OCI-LY7 (cell line): ENCODE results near the gene LRP1B. TPM values are rescaled to one million over a fixed set of nuclear protein-coding genes. Genes with fewer than 3 reads are reported as not detected.

Source experiments
- BruUV-seq: library from RNA; stranded (reverse); fragments of 400-500 nt; replicated peaks from 2 replicates; lab custom pipeline; 2021; lab: Mats Ljungman, UMichigan
- CTCF ChIA-PET: fragments of 300-600 bp; sonication (Branson Sonifier 250); formaldehyde crosslinking; loops from one replicate; lab custom pipeline; 2022; ENCODE audit warnings: antibody characterized with exemption; ENCODE audit not compliant: unreplicated experiment; lab: Charles Lee
- POLR2A ChIA-PET: fragments of 300-600 bp; sonication (Branson Sonifier 250); formaldehyde crosslinking; loops from one replicate; lab custom pipeline; 2022; ENCODE audit warnings: antibody characterized with exemption; lab: Charles Lee
- DNase-seq: peaks from one replicate; pipeline ENCODE4 v3.0.0-alpha.2; 2015; ENCODE audit warnings: low spot score
- H2AFZ ChIP-seq: fragments of 200-600 bp; sonication (generic), shearing (Covaris generic); 2 replicates; pipeline ENCODE4 v1.6.1; 2014; ENCODE audit warnings: mild to moderate bottlenecking, antibody characterized with exemption, low read length, moderate library complexity
- H3K27ac ChIP-seq: fragments of 200-600 bp; sonication (generic); 2 replicates; pipeline ENCODE4 v1.5.1; 2014; ENCODE audit warnings: mixed run types, low read depth, mild to moderate bottlenecking, moderate library complexity, low read length, inconsistent platforms; ENCODE audit not compliant: poor library complexity, severe bottlenecking
- H3K36me3 ChIP-seq: fragments of 200-600 bp; sonication (generic); 2 replicates; pipeline ENCODE4 v1.6.1; 2014; ENCODE audit warnings: mild to moderate bottlenecking, antibody characterized with exemption, low read length, moderate library complexity, mixed read lengths; ENCODE audit not compliant: insufficient read depth
- H3K4me1 ChIP-seq: fragments of 200-600 bp; sonication (generic); 2 replicates; pipeline ENCODE4 v1.5.1; 2014; ENCODE audit warnings: mild to moderate bottlenecking, low read length; ENCODE audit not compliant: insufficient read depth, poor library complexity, severe bottlenecking
- H3K4me2 ChIP-seq: fragments of 200-600 bp; sonication (generic); 2 replicates; pipeline ENCODE4 v1.6.1; 2014; ENCODE audit warnings: mild to moderate bottlenecking, low read length
- H3K4me3 ChIP-seq: fragments of 200-600 bp; sonication (generic); 2 replicates; pipeline ENCODE4 v1.5.1; 2014; ENCODE audit warnings: mild to moderate bottlenecking, low read depth, low read length; ENCODE audit not compliant: poor library complexity, severe bottlenecking
- H3K79me2 ChIP-seq: fragments of 200-600 bp; sonication (generic); 2 replicates; pipeline ENCODE4 v1.6.1; 2016; ENCODE audit warnings: low read depth, mild to moderate bottlenecking, low read length, moderate library complexity, mixed read lengths; ENCODE audit not compliant: insufficient read depth
- H3K9me2 ChIP-seq: fragments of 200-600 bp; sonication (generic); 2 replicates; pipeline ENCODE4 v1.6.1; 2016; ENCODE audit warnings: mild to moderate bottlenecking, low read length, mixed read lengths; ENCODE audit not compliant: insufficient read depth
- H3K9me3 ChIP-seq: fragments of 200-600 bp; sonication (generic); 2 replicates; pipeline ENCODE4 v1.6.1; 2014; ENCODE audit warnings: mild to moderate bottlenecking, mixed run types, low read length, mixed read lengths
- H4K20me1 ChIP-seq: fragments of 200-600 bp; sonication (generic); 2 replicates; pipeline ENCODE4 v1.6.1; 2014; ENCODE audit warnings: mild to moderate bottlenecking, antibody characterized with exemption, low read length, moderate library complexity, mixed read lengths; ENCODE audit not compliant: insufficient read depth
- CTCF ChIP-seq: fragments of 200-600 bp; sonication (generic); conservative IDR thresholded peaks from 2 replicates; pipeline ENCODE4 v1.5.1; 2014; ENCODE audit warnings: mild to moderate bottlenecking, antibody characterized with exemption, low read length, moderate library complexity, mixed read lengths
- EZH2phosphoT487 ChIP-seq: fragments of 200-600 bp; sonication (generic); IDR thresholded peaks from 2 replicates; pipeline ENCODE4 v1.6.1; 2018; ENCODE audit warnings: low read depth, borderline replicate concordance, mild to moderate bottlenecking, mixed run types, antibody characterized with exemption, low read length, moderate library complexity, mixed read lengths
- intact Hi-C: fragments of 100-400 bp; cut with micrococcal nuclease; formaldehyde crosslinking; loops from one replicate; pipeline ENCODE4 v1.10.0; 2022; ENCODE audit not compliant: unreplicated experiment
- total RNA-seq, 2 experiments: library from RNA; depleted of rRNA in 1 of 2; stranded (reverse); fragments of >200 nt in 1 of 2; shearing (Covaris generic) in 1 of 2; gene quantifications; 2 replicates each; pipeline ENCODE4 v1.2.3, GENCODE V29; 2014 to 2022

The LRP1B gene
- total RNA-seq, 2 experiments from 2014 or later, result not detected

GRCh38 chr2:141493936-141494335 is 636.9 kb downstream of the LRP1B start:
- no peaks in the 10 kb centered on the region for H3K36me3 ChIP-seq
- no peaks in the 10 kb centered on the region for H3K9me3 ChIP-seq
- H3K9me2 ChIP-seq, result no peaks in the 10 kb centered on the region
- TF ChIP-seq EZH2phosphoT487 (no peak), CTCF (no peak)
- H3K4me3 ChIP-seq, result no peak overlapping the region
- H2AFZ ChIP-seq, result no peak overlapping the region
- no peaks in the 10 kb centered on the region for H3K4me1 ChIP-seq
- H4K20me1 ChIP-seq, result no peaks in the 10 kb centered on the region
- CTCF ChIA-PET, result no interaction called here
- no peaks in the 10 kb centered on the region for H3K79me2 ChIP-seq
- intact Hi-C loops, result no loop called here
- POLR2A ChIA-PET, result no interaction called here
- BruUV-seq, result no TSS peak
- no peak for DNase-seq
- no peak overlapping the region for H3K27ac ChIP-seq
- H3K4me2 ChIP-seq, result no peak overlapping the region

GRCh38 chr2:141492816-141493215 is 638.0 kb downstream of the LRP1B start:
- BruUV-seq, result no TSS peak
- TF ChIP-seq EZH2phosphoT487, result no peak
- TF ChIP-seq CTCF, result no peak
- DNase-seq, result no peak
- no peaks in the 10 kb centered on the region for H3K4me1 ChIP-seq
- no peak overlapping the region for H2AFZ ChIP-seq
- ChIA-PET CTCF (no interaction called here), POLR2A (no interaction called here)
- intact Hi-C loops, result no loop called here
- H4K20me1 ChIP-seq, result no peaks in the 10 kb centered on the region
- no peak overlapping the region for H3K27ac ChIP-seq
- no peaks in the 10 kb centered on the region for H3K9me2 ChIP-seq
- H3K9me3 ChIP-seq, result no peaks in the 10 kb centered on the region
- H3K79me2 ChIP-seq, result no peaks in the 10 kb centered on the region
- no peak overlapping the region for H3K4me3 ChIP-seq
- H3K36me3 ChIP-seq, result no peaks in the 10 kb centered on the region
- H3K4me2 ChIP-seq, result no peak overlapping the region

GRCh38 chr2:141490886-141491285 is 639.9 kb downstream of the LRP1B start:
- ChIA-PET POLR2A (interaction anchor here (0.6 to 1.1 kb wide), 2 partner anchors 22 to 44 kb away, joined by 3 to 4 read pairs; no protein-coding TSS in a partner anchor), CTCF (no interaction called here)
- H2AFZ ChIP-seq, result no peak overlapping the region
- TF ChIP-seq CTCF, result no peak
- TF ChIP-seq EZH2phosphoT487, result no peak
- intact Hi-C loops, result no loop called here
- no peak overlapping the region for H3K4me2 ChIP-seq
- no peak overlapping the region for H3K4me3 ChIP-seq
- H3K27ac ChIP-seq, result no peak overlapping the region
- no peaks in the 10 kb centered on the region for H3K9me2 ChIP-seq
- no peaks in the 10 kb centered on the region for H3K36me3 ChIP-seq
- no peaks in the 10 kb centered on the region for H3K4me1 ChIP-seq
- BruUV-seq, result no TSS peak
- DNase-seq, result no peak
- H3K79me2 ChIP-seq, result no peaks in the 10 kb centered on the region
- H3K9me3 ChIP-seq, result no peaks in the 10 kb centered on the region
- H4K20me1 ChIP-seq, result no peaks in the 10 kb centered on the region
